NCI-H510A (cell line): Measurements from ENCODE around the gene CDCP2.

Source experiments
- DNase-seq: peaks from one replicate; lab custom pipeline; 2025; lab: John Stamatoyannopoulos, UW

Gene CDCP2

GRCh38 chr1:54091666-54092065, 61.1 kb downstream of the CDCP2 start:
- no peak for DNase-seq

- DNase-seq = no peak
Observed at GRCh38 chr1:54088385-54088784, 64.4 kb downstream of the CDCP2 start.

GRCh38 chr1:54086754-54087153, 66.0 kb downstream of the CDCP2 start:
- DNase-seq = no peak

GRCh38 chr1:54084794-54085193, 68.0 kb downstream of the CDCP2 start:
- no peak for DNase-seq
